Heart left ventricle (tissue), 13 donors: ENCODE data around the gene FOXRED1.

Source experiments
- CTCF ChIP-seq, 12 donors: fragments of 200-600 bp; sonication (generic) in 4 of 12; IDR thresholded peaks; one replicate each; pipeline versions ENCODE4 v1.5.0 to v1.8.0; 2018 to 2022; ENCODE audit warnings: antibody characterized with exemption in 12 of 12, mild to moderate bottlenecking in 5 of 12
- POLR2A ChIP-seq, 2 donors: fragments of 450-650 bp; IDR thresholded peaks; one replicate each; pipeline ENCODE4 v1.6.1; 2017; ENCODE audit warnings: antibody characterized with exemption in 2 of 2, mild to moderate bottlenecking in 2 of 2, moderate library complexity in 2 of 2
- donor health status: ischemic (EF 13 %, LVEDD 7.1; RV severe dilation, severe dysfunction).
- donor health status: DM: no; HTN: yes; CAD: no.
- donor health status: DM: no; HTN: no; CAD: no.
- donor health status: ischemic (EF 25% LVEDD 6.9; RV normal size, moderate dysfunction).
- donor health status: ischemic (EF 25% LVEDD 5.7; RV mildly dilated, moderate dysfunction).
- donor health status: ischemic (EF 35%, LVEDD 5.7; RV mildly dilated, moderate dysfunction).
- donor health status: nonischemic (EF 11% LVEDD 7.7; RV severe dilation, severe dysfunction).
- donor health status: DM: yes; HTN: yes; CAD: no.
- donor health status: PGD.
- donor health status: ischemic (EF 29% LVEDD 5.4; RV normal size, mild dysfunction).
- donor health status: nonischemic (EF 23%, LVEDD 6.1; RV moderate dilation, normal function).

- TF ChIP-seq CTCF (IDR thresholded peaks at IDR 0.05) = peak in 1 of 12 donors; percentile 2
- TF ChIP-seq POLR2A (IDR thresholded peaks at IDR 0.05) = no peak
Measured at GRCh38 chr11:126265811-126266210, 3.1 kb upstream of the FOXRED1 start.
